Bladder microvascular endothelial cell (primary cell): ENCODE results near the gene MIA3. TPM values are rescaled to one million over a fixed set of nuclear protein-coding genes. Genes with fewer than 3 reads are reported as not detected.

Experiments used
- total RNA-seq: library from RNA; depleted of rRNA; stranded (reverse); fragments of >200 nt; gene quantifications from 2 replicates; pipeline ENCODE4 v1.2.3, GENCODE V29; 2014

MIA3 gene
- total RNA-seq = 18.6 and 45.3 TPM in 2 replicates

GRCh38 chr1:222618001-222618879 lies at the start of gene MIA3:
TSS of gene MIA3 (plus strand) at chr1:222618097. CDS start at chr1:222618111, 14 bp downstream.

DNA sequence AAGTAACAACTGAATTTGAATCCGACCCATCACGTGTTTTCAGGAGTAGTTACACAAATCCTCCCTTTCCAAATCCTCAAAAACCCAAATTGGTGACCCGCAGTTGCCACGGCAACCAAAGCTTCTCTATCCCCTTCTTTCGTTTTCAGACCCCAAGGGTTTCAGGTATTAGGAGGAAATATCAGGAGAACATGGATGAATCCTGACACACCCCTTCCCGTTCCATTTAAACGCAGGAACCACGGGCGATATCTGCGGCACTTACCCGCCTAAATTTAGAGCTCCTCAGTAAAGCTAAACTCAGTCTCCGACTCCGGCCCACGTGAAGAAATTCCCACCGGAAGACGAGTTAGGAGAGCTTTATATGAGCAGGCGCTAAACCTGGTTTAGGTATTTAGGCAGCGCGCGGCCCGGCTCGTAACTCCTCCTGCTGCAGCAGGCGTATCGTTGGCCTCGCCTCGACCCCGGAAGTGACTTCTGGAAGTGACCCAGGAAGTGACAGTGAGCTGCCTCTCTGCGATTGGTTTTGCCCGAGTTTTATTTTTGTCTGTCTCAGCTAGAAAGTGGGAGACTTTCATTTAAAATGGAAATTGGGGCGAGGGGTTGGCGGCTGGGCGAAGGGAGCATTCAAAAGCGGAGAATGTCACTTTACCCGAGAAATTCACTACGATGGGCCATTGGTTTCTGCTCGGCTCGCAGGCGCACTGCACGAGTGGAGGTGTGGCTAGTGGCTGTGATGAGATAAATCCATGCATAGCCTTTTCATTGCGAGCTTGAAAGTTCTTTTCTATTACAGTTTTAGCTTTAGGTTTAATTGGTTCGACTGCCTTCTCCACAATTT lies 28.2 kb upstream of the MIA3 start, which contains the start of gene TAF1A:
TSS of gene TAF1A (minus strand) at position 472 of the 841 bp plus-strand sequence.

DNA sequence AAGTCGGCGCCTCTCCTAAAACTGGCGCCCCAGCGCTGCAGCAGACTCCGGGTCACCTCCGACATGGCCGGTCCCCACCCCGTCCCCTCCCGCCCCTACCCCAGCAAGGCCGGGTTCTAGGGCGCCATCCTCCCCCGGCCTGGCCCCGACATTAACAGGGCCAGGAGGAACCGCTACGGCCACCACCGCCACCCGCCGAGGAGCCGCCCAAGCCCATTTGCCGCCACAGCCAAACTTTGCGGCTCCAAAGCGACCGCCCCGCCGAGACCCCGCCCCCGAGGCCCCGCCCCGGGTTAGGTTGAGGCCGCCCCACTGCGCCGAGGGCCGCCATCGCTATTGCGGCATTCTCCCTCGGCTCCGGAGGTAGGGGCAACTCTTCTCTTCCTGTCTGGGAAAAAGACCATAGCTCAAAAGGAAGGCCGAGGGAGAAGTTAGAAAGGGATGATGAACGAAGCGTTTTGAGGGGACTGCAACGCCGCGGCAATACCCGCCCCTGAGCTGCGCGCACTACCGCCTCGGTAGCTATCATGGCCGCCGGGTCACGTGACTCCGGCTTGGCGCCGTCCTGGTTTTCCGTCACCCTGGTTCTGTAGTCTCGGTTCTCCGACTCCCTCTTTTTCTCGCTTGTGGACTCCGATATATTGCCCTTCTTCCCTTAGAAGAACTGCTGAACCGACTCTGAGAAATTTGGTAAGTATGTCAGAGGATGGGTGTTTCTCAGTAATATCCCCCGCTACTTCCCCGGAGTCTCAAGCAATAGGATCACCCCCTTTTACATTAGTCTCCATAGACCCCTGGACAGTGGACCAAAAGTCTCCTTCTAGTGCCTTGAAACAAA lies 94.6 kb downstream of the MIA3 start, which contains the start of the genes AIDA and BROX:
TSS of gene AIDA (minus strand) at position 239 of the 838 bp plus-strand sequence. CDS start at position 65, 174 bp downstream.
TSS of gene BROX (plus strand) at position 312 of the 838 bp plus-strand sequence. CDS start 3,136 bp downstream, outside the sequence.

Other genes starting within 250 kb of the MIA3 start
- gene HHIPL2, start 70.0 kb upstream of the MIA3 start, total RNA-seq = not detected in 2 replicates
- gene TAF1A, start 28.2 kb upstream of the MIA3 start, total RNA-seq = 2.9 and 3.9 TPM in 2 replicates
- 38.7 and 65.8 TPM in 2 replicates for gene AIDA, start 94.4 kb downstream of the MIA3 start, total RNA-seq
- gene BROX, start 94.5 kb downstream of the MIA3 start, total RNA-seq = 23.8 and 29.6 TPM in 2 replicates
- not detected in 2 replicates for gene FAM177B, start 119.1 kb downstream of the MIA3 start, total RNA-seq
- gene DISP1, start 196.9 kb downstream of the MIA3 start, total RNA-seq = 0.81 and 2.1 TPM in 2 replicates